ENCODE results near the gene KIF6.

Gene KIF6

GRCh38 chr6:39313526-39314272 is 411.5 kb downstream of the KIF6 start (continued):
- TF ChIP-seq PATZ1 (tag by site-specific recombination; IDR thresholded peaks at IDR 0.05) = no peak
- TF ChIP-seq, protein P1, sequence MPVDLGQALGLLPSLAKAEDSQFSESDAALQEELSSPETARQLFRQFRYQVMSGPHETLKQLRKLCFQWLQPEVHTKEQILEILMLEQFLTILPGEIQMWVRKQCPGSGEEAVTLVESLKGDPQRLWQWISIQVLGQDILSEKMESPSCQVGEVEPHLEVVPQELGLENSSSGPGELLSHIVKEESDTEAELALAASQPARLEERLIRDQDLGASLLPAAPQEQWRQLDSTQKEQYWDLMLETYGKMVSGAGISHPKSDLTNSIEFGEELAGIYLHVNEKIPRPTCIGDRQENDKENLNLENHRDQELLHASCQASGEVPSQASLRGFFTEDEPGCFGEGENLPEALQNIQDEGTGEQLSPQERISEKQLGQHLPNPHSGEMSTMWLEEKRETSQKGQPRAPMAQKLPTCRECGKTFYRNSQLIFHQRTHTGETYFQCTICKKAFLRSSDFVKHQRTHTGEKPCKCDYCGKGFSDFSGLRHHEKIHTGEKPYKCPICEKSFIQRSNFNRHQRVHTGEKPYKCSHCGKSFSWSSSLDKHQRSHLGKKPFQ (tag by site-specific recombination; IDR thresholded peaks at IDR 0.05) = no peak
- TF ChIP-seq ZNF488 (tag by site-specific recombination; IDR thresholded peaks at IDR 0.05) = no peak
- no peak for TF ChIP-seq KLF10 (tag by site-specific recombination; IDR thresholded peaks at IDR 0.05)
- TF ChIP-seq ZNF202 (tag by site-specific recombination; IDR thresholded peaks at IDR 0.05; ENCODE audit: borderline replicate concordance) = no peak

GRCh38 chr6:39312912-39313525 is 412.2 kb downstream of the KIF6 start:
- no peak for TF ChIP-seq ZNF37A (tag by site-specific recombination; IDR thresholded peaks at IDR 0.05)
- TF ChIP-seq ZBTB48 (tag by site-specific recombination; IDR thresholded peaks at IDR 0.05) = no peak
- no peak for TF ChIP-seq GFI1B (tag by site-specific recombination; IDR thresholded peaks at IDR 0.05)
- no peak for TF ChIP-seq PRDM1 (tag by site-specific recombination; IDR thresholded peaks at IDR 0.05)
- CTCF ChIA-PET = interaction anchor here (0.9 to 1.3 kb wide), 3 partner anchors 10 to 441 kb away, joined by 3 to 4 read pairs (median 3); no protein-coding TSS in a partner anchor

DNA sequence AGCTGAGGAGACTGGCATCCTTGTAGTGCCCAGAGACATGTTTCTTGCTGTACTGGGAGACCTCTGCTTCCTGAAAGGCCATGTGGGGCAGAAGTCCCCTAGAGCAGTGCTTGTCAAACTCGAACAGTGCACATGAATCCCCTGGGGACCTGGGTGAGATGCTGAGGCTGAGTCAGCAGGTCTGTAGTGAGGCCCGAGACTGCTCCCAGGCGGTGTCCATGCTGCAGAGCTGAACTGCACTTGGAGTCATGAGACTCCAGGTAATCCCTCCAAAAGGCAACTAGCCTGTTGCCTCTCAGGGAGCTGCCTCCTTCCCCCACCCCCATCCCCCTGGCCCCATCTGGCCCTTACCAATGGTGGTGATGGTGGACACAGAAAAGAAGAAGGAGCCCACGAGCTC is 414.7 kb downstream of the KIF6 start:
- no peak overlapping the region for H3K27ac ChIP-seq (ENCODE audit: extremely low read depth, low read depth, low read length)
- ChIA-PET CTCF (interaction anchor here (0.6 to 13.4 kb wide), 50 partner anchors 8 to 535 kb away, joined by 3 to 453 read pairs (median 4); partner anchors contain the start of gene KCNK16), POLR2A (no interaction called here)
- H3K9me3 ChIP-seq (ENCODE audit: control insufficient read depth, insufficient read depth, low read depth, low read length) = no peaks in the 10 kb centered on the region
- H3K36me3 ChIP-seq (ENCODE audit: control insufficient read depth in 2 of 2, insufficient read depth in 1 of 2, low read length in 2 of 2) = no peaks in the 10 kb centered on the region
- H3K4me3 ChIP-seq (ENCODE audit: low read depth, low read length) = no peak overlapping the region
- no peaks in the 10 kb centered on the region for H3K4me1 ChIP-seq (ENCODE audit: control insufficient read depth, insufficient read depth, low read length)
- TF ChIP-seq ZNF184 (tag by site-specific recombination; IDR thresholded peaks at IDR 0.05) (no peak), ZNF416 (tag by site-specific recombination; IDR thresholded peaks at IDR 0.05) (no peak), ZBTB11 (tag by site-specific recombination; conservative IDR thresholded peaks at IDR 0.05; ENCODE audit: low read depth) (no peak), SCRT2 (tag by site-specific recombination; IDR thresholded peaks at IDR 0.05) (no peak), ZNF830 (tag by site-specific recombination; IDR thresholded peaks at IDR 0.05; ENCODE audit: low read depth) (no peak), ZNF24 (tag by site-specific recombination; IDR thresholded peaks at IDR 0.05) (no peak), ZNF555 (tag by site-specific recombination; conservative IDR thresholded peaks at IDR 0.05) (no peak), ZNF404 (tag by site-specific recombination; IDR thresholded peaks at IDR 0.05) (no peak), ZNF777 (tag by site-specific recombination; IDR thresholded peaks at IDR 0.05; ENCODE audit: borderline replicate concordance) (no peak), ZNF792 (tag by site-specific recombination; IDR thresholded peaks at IDR 0.05) (no peak), ZNF132 (tag by site-specific recombination; IDR thresholded peaks at IDR 0.05; ENCODE audit: borderline replicate concordance) (no peak), ZNF10 (tag by site-specific recombination; IDR thresholded peaks at IDR 0.05) (no peak)
- TF ChIP-seq, protein P2, sequence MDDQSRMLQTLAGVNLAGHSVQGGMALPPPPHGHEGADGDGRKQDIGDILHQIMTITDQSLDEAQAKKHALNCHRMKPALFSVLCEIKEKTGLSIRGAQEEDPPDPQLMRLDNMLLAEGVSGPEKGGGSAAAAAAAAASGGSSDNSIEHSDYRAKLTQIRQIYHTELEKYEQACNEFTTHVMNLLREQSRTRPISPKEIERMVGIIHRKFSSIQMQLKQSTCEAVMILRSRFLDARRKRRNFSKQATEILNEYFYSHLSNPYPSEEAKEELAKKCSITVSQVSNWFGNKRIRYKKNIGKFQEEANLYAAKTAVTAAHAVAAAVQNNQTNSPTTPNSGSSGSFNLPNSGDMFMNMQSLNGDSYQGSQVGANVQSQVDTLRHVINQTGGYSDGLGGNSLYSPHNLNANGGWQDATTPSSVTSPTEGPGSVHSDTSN (CRISPR knock-in tag; IDR thresholded peaks at IDR 0.05) = no peak

More at GRCh38 chr6:39312912-39313525, 412.2 kb downstream of the KIF6 start:
- no peak overlapping the region for H3K4me3 ChIP-seq (ENCODE audit: low read depth, low read length)
- no peaks in the 10 kb centered on the region for H3K9me3 ChIP-seq (ENCODE audit: control insufficient read depth, insufficient read depth, low read depth, low read length)
- no peak overlapping the region for H3K27ac ChIP-seq (ENCODE audit: extremely low read depth, low read depth, low read length)
- H3K4me1 ChIP-seq (ENCODE audit: control insufficient read depth, insufficient read depth, low read length) = no peaks in the 10 kb centered on the region
- POLR2A ChIA-PET = no interaction called here
- no peaks in the 10 kb centered on the region for H3K36me3 ChIP-seq (ENCODE audit: control insufficient read depth in 2 of 2, insufficient read depth in 1 of 2, low read length in 2 of 2)
